Embryonic facial prominence (tissue), 1 donor: Measurements from ENCODE around the gene RAB7A.
"Not testable (repeated sequence)": the region's sequence is repeated elsewhere in the genome, so short reads cannot be mapped to it uniquely, and the experiment has no call there.

ENCODE experiments used
- DNase-seq: peaks from one replicate; pipeline ENCODE4 v3.0.0-alpha.2; 2016; ENCODE audit errors: extremely low spot score

The RAB7A gene

DNA sequence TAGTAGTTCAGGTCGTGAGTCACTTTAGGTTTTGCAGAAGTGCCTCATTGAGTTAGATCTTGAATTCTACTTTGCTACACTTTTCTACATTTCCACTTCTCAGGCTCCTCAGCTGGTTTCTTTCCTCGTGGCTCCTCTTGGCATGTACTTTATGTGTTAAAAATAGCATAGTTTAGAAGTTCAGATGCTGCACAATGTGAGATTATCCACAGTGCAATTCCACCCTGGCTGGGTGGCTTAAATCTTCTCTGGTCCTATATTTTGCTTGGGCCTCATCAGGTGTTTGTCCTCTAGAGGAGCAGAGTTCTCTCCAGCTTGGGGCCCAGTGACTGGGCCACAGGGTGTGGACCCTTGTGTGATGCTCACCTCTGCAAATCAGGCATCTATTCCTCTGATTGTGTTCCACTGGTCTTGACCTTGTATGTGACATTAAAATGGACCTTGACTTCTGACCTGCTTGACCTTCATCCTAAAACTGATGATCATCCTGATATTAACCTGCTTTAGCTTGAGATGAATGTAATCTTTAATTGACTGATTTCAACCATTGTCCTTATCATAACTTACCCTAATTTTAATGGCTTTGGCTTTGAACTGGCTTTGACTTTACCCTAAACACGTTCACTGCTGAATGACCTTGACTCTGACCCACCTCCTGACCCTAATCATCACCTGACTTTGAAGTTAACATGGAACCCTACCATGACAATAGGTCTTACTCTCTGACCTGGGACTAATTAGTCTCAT, 89.5 kb downstream of the RAB7A start:
- no peak for DNase-seq

DNA sequence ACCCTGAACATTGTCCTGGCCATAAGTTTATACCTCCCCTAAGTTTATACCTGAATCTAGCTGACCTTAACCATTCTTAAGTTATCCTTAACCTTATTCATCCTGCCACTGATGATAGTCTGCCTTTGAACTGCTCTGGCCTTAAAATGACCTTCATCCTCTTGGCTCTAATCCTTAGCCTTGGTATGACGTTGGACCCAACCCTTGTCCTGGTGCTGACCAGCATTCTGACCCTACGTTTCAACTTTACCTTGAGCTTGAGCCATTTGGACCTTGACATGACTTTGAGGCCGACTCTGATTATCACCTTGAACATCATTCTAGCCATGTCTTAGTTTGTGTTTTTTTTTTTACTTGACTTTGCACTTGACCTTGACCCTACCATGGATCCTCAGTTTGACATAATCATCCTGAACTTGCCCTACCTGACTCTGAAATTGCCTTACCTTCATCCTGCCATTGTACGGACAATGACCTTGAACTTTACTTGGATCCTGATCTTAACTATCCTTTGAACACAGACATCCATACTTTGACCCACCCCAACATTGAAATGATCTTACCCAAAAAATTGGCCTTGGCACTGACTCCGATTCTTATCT, 92.3 kb downstream of the RAB7A start:
- no peak for DNase-seq

DNA sequence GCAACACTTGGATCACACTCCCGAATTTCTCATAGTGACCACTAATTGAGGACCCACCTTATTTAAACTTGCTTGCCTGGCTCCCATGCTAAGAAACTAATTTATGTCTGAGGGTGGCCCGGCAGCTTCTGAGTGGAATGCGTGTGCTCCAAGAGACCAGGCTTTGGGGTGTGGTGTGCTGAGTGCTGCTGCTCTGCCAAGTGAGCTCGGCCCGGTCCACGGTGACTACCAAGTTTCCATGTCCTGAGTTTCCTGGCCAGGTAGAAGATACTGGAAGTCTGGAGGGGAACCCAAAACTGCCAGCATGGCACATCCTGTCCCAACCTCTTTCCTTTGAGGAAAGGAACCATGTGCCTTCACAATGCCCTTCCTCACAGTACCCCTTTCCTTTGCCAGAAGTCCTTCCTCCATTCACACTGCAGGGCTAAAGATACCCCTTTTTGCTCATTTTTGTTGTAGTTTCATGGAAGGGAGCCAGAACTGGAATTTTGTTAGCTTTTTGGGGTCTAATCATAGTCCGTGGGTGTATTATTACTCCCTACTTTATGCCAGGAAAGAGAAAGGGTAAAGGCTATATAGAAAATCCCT, 94.4 kb downstream of the RAB7A start:
- no peak for DNase-seq

DNA sequence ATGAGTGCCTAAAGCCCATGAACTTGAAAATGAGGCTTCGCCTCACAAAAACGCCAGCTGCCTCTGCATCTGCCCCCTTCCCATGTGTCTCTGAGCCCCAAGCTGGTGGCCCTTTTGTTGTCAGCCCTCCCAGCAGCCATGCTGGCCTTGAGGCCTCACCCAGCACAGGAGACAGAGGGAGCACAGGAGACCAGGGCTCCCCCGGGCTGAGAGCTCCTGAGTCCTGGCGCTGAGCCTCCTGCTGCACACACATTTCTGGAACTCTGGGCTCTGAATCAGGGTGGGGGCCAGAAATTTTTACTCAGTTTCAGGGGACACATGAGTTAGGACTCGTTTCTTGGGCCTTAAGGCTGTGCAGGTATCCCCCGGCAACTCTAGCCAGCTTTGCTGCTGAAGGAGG, 97.0 kb downstream of the RAB7A start:
- no peak for DNase-seq

DNA sequence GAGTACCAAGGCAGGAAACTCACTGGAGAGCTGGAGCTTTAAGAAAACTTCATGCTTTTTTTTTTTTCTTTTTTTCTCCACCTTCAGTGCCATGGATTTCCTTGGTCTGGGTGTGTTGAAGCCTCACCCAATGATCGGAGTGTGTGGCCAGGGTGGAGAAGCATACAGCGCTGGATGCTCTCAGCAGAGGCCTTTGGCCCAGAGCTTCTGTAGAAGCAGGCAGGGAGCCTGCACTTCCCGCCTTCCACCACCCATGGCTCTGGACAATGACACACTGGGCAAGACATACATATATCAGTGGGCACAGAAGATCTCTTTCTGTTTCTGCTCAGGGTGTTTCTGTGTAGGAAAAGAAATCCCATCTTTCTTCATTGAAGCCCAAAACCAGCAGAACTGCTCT, 97.6 kb downstream of the RAB7A start:
- DNase-seq, result no peak

DNA sequence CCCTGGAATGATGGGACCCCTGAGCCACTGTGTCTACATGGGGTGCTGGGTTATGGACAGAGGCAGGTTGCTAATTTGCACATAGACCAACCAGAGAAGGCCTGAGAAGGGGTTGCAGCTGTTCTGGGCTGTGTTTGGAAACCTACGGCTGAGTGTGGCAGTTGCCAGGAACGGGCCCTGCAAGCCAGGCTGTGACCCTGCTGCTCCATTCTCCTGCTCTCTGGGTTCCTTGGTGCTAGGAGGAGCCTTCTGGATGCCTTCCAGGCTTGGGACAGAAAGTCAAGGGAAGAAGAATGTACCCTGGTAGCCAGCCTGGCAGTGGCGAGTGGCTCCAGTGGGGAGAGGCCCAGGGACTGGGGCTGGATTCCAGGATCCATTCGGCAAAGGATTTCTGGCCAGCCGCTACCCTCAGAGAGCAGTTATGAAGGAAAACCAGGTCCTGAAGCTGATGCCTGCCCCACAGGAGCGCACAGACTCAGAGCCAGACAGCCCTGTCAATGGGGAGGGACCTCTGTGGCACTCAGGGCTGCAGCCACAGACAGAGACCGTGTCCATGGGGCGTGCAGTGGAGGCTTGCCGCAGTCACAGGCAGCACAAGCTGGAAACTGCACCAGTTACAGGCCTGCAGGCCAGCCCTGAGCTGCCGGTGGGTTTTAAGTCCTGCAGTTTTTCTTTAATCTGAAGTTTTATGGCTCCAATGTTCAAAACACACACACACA, 98.3 kb downstream of the RAB7A start:
- DNase-seq, result no peak

DNA sequence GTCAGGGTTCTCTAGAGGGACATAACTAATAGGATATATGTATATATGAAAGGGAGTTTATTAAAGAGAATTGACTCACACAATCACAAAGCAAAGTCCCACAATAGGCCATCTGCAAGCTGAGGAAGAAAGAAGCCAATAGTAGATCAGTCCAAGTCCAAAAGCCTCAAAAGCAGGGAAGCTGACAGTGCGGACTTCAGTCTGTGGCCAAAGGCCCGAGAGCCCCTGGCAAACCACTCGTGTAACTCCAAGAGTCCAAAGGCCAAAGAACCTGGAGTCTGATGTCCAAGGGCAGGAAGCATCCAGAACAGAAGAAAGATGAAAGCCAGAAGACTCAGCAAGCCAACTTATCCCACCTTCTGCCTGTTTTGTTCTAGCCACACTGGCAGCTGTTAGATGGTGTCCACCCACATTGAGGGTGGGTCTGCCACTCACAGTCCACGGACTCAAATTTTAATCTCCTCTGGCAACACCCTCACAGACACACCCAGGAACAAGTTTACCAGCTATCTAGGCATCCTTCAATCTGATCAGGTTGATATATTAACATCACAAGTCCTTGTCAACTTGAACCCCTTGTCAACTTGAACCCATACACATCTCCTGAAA, 99.2 kb downstream of the RAB7A start:
- DNase-seq, result no peak

DNA sequence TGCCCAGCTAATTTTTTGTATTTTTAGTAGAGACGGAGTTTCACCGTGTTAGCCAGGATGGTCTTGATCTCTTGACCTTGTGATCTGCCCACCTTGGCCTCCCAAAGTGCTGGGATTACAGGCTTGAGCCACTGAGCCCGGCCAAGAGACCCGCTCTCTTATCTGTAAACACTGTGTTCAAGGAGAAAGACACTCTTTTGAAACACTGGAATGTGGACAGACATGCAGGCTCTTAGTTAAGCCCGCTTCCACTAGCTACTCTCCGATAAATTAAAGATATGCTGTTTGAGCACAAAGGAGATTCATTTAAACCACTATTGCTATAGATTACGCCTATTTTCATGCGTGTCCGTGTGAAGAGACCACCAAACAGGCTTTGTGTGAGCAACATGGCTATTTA, 103.1 kb downstream of the RAB7A start:
- not testable (repeated sequence) for DNase-seq

DNA sequence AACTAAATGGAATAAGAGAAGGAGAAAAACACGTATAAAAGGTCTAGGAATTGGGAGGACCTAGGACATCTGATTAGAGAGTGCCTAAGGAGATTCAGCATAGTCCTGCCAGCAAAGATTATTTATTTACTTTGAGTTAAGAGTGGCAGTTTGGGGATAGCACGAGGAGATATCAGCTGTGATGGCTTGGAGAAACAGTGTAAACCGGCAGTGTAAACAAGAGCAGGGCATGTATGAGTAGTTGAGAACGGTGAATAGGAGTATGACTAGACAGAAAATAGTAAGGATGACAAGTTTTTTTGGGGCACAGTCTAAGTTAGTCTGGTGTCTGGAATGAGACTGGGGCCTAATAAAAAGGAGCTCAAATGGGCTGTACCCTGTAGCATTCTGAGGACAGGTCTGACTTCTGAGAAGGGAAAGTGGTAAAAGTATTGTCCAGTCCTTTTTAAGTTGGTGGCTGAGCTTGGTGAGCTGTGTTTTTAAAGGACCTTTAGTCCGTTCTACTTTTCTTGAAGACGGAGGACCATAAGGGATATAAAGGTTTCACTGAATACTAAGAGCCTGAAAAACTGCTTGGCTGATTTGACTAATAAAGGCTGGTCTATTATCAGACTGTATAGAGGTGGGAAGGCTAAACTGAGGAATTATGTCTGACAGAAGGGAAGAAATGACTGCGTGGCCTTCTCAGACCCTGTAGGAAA, 104.1 kb downstream of the RAB7A start:
- DNase-seq, result not testable (repeated sequence)

DNA sequence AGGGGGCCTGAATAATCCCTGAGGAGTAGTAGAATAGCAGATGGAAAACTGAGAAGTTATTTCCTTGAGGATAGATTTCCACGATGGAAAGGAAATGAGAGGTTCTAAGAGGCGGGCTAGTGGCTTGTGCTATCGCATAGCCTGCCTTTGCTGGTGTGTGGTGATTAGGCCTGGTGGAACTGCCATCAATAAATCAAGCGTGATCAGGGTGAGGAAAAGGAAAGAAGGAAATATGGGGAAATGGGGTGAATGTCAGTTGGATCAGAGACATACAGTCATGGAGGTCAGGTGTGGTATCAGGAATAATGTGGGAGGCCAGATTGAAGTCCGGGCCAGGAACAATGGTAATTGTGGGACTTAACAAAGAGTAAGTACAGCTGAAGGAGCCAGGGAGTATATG, 104.8 kb downstream of the RAB7A start:
- not testable (repeated sequence) for DNase-seq

DNA sequence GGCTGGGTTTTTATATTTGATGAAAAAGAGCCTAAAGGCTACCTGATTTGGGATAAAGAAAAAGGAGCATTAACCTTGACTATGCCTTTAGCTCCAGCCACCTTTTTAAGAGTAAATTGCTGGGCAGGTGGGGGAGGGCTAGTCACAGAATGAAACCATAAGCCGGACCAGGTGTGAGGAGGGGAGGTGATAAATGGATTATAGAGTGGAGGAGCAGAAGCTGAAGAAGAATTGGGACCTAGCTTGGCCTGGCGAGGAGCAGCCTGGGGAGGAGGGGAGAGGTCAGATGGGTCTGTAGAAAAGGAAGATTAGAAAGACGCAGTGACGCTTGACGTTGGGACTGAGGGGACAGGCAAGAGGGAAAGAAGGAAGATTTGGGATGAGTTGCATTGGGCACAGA, 107.0 kb downstream of the RAB7A start:
- DNase-seq, result not testable (repeated sequence)

DNA sequence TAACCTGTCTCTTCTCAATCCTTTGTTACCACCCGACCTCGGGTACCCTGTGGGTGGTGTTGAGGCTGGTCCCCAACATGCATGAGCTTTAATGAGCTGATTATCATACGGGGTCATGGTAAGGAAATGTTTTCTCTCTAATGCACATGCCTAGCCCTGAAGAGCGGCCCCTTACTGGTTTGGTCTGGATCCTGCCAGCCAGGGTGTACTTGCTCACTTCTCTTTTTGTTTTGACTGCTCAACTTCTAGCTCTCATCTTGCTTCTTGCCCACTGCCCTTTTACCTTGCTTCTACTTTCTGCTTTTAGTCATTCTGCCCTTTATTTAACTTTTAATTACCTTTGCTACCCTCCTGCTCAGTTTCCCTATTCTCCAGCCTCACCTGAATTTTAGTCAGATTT, 109.1 kb downstream of the RAB7A start:
- no peak for DNase-seq

DNA sequence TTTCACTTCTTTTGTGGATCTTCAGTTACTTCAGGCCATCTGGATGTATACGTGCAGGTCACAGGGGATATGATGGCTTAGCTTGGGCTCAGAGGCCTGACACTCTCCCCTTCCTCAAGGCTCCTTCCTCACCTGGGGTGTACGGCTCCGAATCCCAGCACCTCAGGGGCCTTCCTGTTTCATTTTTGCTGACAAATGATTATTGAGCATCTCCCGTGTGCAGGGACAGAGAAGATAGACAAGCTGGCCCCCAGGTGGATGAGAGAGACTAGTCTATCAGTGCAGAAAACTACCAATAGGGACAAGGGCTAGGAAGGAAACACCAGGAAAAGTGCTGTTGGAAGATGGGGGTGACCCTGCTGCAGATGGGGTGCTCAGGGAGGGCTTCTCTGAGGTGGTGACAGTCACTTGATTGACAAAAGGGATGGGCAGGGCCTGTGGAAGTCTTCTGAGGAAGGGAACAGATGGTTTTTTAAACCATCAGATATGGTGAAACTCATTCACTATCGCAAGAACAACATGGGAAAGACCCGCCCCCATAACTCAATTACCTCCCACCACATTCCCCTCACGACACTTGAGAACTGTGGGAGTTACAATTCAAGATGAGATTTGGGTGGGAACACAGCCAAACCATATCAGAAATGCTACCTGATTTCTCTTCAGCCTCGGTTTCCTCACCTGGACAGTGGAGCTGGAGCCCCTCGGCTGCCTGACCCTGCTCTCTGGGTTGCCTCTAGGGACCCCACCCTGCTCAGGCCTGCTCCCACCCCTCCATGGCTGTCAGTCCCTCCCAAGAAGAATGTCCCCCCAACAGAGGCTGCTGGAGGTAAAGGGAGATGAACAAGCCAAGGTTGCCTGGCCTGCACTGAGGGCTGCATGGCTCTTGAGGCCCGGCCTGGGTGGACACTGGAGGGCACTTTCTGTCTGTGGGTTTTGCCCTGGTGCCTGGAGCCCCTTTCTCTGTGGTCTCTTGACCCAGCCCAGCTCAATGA, 116.2 kb downstream of the RAB7A start:
- DNase-seq, result no peak

DNA sequence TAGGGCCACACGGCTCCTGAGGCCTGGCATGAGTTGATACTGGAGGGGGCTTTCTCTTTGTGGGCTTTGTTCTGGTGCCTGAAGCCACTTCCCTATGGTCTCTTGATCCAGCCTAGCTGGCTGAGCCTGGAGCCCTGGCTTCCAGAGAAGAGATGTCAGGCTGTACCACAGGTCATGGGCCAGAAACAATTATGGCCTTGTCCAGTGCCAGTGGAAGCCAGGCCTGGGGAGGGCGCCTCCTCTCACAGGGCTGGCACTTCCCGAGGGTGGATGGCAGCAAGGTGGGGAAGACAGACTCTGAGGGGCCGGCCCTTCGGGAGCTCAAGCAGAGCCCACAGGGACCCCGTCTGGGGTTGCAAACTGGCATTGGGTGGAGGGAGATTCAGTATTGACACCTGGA, 118.5 kb downstream of the RAB7A start:
- no peak for DNase-seq

DNA sequence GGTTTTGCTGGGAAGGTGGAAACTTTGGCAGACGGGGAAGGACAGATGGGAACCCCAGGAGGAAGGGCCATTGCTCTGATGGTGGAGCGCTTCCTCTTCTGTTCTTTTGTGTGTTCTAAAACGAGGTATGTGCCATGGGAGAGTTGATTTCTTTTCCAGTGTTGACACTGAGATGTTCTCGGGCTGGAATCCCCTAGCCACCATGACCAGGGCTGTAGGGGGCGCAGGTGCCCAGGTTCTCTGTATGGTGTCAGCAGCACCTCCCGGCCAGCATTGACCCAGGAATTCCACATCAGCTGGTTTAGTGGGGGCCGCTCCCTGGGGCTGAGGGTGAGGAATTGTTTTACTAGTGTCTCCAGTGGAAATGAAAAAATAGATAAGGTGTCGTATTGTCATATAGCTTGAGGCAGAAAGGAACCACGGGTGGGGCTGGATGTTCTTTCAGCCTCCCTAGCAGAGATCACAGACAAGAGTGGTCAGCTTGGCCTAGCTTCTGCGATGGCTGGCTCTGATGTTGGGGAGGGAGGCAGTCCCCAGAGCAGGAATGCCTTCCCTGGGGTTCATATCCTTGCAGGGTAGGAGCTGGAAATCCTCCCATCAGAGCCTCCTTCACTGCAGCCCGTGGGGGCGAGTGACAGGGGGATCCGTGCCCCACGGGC, 119.3 kb downstream of the RAB7A start:
- DNase-seq, result no peak

DNA sequence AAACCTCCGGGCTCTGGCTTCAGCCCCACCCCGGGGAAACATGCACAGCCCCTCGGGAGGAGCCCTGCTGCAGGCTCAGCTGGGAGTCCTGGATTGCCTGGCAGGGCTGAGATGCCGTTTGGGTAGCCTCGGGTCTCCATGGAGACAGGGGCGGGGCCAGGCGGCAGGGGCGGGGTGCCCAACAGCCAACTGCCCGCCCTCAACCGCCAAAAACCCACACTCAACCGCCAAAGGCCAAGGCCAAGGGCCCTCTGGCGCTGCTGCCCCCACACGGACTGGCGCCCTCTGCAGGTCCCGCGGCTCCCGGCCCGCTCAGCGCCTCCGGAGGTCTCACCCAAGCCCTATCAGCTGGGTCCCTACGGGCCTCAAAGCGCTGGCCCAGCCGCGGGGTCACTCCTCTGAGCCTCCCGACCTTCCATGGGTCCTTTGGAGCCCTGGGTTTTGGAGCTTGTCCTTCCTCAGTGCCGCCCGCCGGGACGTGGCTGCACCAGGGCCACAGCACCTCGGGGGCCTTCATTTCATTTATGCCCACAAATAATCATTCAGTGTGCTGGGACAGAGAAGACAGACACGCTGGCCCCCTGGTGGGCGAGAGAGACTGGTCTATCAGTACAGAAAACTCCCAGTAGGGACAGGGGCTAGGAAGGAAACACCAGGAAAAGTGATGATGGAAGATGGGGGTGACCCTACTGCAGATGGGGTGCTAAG, 119.9 kb downstream of the RAB7A start:
- peak; percentile 43 for DNase-seq

DNA sequence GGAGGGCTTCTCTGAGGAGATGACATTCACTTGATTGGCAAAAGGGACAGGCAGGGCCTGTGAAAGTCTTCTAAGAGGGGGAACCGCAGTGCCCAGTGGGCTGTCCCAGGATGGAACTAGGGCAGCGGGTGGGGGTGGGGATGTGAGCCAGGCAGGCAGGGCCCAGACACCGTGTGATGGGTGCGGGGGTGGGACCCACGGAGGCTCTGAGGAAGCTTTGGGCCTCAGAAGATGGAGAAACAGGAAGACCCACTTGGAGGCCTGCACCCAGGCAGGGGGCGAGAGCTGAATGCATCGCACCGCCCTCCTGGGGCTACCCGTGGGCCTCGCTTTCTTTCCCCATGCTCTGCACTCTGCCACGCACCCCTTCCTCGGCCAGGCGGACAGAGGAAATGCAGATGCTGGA, 120.5 kb downstream of the RAB7A start:
- no peak for DNase-seq

DNA sequence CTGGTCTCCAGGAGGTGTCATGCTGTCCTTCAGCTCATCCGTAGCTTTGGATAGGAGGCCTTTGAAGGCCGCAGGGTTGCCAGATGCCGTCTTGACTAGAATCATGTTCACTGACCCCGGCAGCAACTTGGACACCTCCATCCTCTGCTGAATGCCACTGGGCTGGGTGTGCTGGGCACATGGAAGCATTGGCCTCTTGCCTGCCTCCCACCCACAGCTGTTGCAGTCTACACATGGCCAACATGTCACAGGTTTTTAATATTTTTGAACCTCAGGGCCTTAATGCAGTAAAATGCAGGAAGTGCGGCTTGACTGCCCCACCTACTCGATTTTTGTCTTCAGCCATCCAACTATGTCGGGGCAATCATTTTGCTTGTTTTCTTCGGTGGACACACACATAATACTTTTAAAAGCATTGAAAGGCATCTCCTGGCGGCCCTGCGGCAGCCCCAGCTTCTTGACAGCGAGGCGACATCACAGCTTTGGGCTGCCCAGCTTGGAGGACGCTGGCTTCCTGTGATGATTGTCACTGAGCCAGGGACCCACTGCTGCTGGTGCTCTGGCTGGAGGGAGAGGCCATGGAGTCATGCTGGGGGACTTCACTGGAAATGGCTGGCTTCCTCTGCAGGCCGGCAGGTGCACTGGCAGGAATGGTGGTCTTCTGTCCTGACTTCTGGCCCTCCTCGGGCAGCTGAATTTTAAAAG, 121.8 kb downstream of the RAB7A start:
- DNase-seq, result no peak

DNA sequence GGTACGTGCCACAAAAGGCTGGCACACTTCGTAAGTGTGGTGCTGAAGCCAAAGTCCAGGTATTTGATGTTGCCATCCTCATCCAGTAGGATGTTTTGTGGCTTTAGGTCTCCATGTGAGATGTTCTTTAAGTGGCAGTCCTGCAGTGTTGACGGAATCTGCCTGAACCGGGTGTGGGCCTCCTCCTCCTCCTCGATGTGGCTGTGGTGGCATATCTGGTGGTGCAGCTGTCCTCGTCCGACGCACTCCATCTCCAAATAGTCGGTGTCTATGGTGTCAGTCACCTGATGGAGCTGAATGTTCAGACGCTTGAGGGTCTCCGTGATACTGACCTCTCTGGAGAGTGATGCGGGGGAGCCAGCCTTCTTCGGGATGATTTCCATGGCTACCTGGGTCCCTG, 123.0 kb downstream of the RAB7A start:
- no peak for DNase-seq
